ENCODE data around the gene SYNPO2L.
"Not testable (repeated sequence)": the region's sequence is repeated elsewhere in the genome, so short reads cannot be mapped to it uniquely, and the experiment has no call there.

SYNPO2L gene, protein sequence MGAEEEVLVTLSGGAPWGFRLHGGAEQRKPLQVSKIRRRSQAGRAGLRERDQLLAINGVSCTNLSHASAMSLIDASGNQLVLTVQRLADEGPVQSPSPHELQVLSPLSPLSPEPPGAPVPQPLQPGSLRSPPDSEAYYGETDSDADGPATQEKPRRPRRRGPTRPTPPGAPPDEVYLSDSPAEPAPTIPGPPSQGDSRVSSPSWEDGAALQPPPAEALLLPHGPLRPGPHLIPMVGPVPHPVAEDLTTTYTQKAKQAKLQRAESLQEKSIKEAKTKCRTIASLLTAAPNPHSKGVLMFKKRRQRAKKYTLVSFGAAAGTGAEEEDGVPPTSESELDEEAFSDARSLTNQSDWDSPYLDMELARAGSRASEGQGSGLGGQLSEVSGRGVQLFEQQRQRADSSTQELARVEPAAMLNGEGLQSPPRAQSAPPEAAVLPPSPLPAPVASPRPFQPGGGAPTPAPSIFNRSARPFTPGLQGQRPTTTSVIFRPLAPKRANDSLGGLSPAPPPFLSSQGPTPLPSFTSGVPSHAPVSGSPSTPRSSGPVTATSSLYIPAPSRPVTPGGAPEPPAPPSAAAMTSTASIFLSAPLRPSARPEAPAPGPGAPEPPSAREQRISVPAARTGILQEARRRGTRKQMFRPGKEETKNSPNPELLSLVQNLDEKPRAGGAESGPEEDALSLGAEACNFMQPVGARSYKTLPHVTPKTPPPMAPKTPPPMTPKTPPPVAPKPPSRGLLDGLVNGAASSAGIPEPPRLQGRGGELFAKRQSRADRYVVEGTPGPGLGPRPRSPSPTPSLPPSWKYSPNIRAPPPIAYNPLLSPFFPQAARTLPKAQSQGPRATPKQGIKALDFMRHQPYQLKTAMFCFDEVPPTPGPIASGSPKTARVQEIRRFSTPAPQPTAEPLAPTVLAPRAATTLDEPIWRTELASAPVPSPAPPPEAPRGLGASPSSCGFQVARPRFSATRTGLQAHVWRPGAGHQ

DNA sequence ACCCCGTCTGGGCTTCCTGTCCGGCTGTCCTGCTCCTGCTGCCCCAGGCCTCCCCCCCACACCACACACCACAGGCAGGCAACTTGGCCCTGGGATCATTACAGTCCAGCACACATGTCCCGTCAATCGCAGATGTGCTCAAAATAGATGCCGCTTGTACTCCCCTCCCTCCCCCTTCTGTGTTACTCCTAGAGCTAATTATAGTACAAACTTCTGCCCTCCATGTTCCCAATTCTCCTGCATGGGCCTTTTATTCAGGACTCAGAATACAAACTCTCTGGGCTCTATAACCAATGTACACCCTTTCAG is at the start of gene SYNPO2L:
Gene SYNPO2L, minus strand, starts transcription at position 40 of the 309 bp plus-strand sequence. CDS start 107 bp downstream, outside the sequence.
- no peak within 1 kb of the TSS for H3K9ac ChIP-seq (ENCODE audit: low read length)
- H3K27ac ChIP-seq (ENCODE audit: low read depth, low read length) = no peak within 1 kb of the TSS
- no peaks in the 10 kb centered on the region for H3K4me1 ChIP-seq (ENCODE audit: control insufficient read depth, insufficient read depth, low read length)
- no peaks in the 10 kb centered on the region for H3K36me3 ChIP-seq (ENCODE audit: control insufficient read depth, insufficient read depth, low read length)
- no peaks in the 10 kb centered on the region for H3K27me3 ChIP-seq (ENCODE audit: control insufficient read depth, insufficient read depth, low read length)
- H3K4me3 ChIP-seq (ENCODE audit: low read length) = no peak within 1 kb of the TSS

GRCh38 chr10:73703924-73704323 is 48.1 kb upstream of the SYNPO2L start:
- not testable (repeated sequence) for H3K9ac ChIP-seq (ENCODE audit: low read length); H3K4me1 ChIP-seq (ENCODE audit: control insufficient read depth, insufficient read depth, low read length); H3K36me3 ChIP-seq (ENCODE audit: control insufficient read depth, insufficient read depth, low read length); H3K27ac ChIP-seq (ENCODE audit: low read depth, low read length); H3K4me3 ChIP-seq (ENCODE audit: low read length); H3K27me3 ChIP-seq (ENCODE audit: control insufficient read depth, insufficient read depth, low read length)

DNA sequence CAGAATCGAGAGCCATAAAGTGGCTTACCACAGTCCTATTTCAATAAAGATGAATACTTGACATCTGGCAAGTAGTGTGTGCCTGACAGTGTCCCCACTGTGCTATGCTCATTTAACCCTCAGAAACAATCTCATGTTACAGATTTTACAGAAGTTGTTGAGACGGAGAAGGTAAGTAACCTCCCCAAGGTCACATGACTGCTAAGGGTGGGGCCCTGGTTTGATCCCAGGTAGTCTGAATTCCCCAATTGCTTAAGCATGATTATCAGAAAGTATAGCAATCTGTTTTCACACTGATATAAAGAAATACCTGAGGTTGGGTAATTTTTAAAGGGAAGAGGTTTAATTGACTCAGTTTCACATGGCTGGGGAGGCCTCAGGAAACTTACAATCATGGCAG is 43.0 kb upstream of the SYNPO2L start:
- H3K4me3 ChIP-seq (ENCODE audit: low read length); H3K36me3 ChIP-seq (ENCODE audit: control insufficient read depth, insufficient read depth, low read length); H3K27ac ChIP-seq (ENCODE audit: low read depth, low read length); H3K4me1 ChIP-seq (ENCODE audit: control insufficient read depth, insufficient read depth, low read length); H3K9ac ChIP-seq (ENCODE audit: low read length); H3K27me3 ChIP-seq (ENCODE audit: control insufficient read depth, insufficient read depth, low read length): not testable (repeated sequence)

DNA sequence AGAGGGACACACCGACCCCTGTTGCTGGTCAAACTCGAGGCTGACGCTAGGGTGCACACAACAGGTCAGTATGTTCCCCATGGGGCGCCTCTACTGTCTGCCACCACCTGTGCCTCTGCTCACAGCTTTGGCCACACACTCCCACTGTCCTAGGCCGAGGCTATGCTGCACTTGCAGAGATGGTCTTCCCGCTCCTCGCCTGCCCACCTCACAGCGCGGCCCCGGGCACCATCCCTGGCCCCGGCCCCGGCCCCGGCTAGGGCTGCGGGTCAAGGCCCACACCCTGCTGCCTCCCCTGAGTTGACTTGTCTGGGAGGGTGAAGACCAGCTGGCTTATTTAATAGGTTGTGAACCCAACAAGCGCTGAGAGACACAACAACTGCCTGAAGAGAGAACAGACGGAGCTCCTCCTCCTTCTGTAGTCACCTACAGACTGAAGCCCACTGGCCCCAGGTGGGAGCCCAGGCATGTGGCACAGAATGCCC is 41.9 kb upstream of the SYNPO2L start, which contains the start of gene AGAP5:
Gene AGAP5, minus strand, starts transcription at position 435 of the 485 bp plus-strand sequence. Its CDS starts 354 bp downstream, at position 81.
- not testable (repeated sequence) for H3K4me1 ChIP-seq (ENCODE audit: control insufficient read depth, insufficient read depth, low read length); H3K36me3 ChIP-seq (ENCODE audit: control insufficient read depth, insufficient read depth, low read length); H3K27me3 ChIP-seq (ENCODE audit: control insufficient read depth, insufficient read depth, low read length); H3K9ac ChIP-seq (ENCODE audit: low read length); H3K27ac ChIP-seq (ENCODE audit: low read depth, low read length); H3K4me3 ChIP-seq (ENCODE audit: low read length)

DNA sequence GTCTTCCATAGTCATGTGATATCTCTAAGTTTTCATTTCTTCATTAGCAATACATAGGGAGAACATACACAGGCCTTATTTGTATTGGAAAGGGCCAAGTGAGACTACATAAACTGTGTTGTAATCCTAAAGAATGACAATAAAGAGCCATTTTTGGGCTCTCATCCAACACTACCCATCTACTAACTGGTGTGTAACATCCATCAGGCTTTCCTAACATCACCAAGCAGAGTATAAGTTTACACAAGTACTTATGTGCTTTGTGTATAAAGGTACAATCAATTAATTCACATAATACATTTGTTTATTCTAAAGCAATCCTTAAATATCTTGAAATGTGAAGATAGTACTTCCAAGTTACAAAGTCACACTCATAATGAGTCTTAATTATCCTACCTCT is 39.5 kb upstream of the SYNPO2L start:
- H3K36me3 ChIP-seq (ENCODE audit: control insufficient read depth, insufficient read depth, low read length) = not testable (repeated sequence)

DNA sequence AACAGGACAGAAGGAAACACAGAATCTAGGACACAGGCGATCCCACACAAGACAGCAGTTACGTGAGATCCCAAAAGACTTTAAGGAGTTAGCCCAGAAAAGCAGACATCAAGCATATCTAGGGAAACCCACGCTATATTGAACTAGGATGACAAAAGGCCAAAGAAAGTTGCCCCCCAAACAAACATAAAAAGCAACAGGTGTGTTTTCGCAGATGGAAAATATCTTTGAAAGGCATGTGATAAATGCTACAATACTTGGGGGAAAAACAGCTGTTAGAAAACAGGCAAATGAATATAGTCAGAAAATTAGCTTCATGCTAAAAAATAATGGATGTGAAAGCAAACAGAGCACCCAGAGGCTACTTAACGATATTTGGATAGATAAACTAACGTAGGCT is 34.9 kb upstream of the SYNPO2L start:
- not testable (repeated sequence) for H3K36me3 ChIP-seq (ENCODE audit: control insufficient read depth, insufficient read depth, low read length); H3K9ac ChIP-seq (ENCODE audit: low read length); H3K4me1 ChIP-seq (ENCODE audit: control insufficient read depth, insufficient read depth, low read length); H3K4me3 ChIP-seq (ENCODE audit: low read length); H3K27me3 ChIP-seq (ENCODE audit: control insufficient read depth, insufficient read depth, low read length); H3K27ac ChIP-seq (ENCODE audit: low read depth, low read length)

More for the DNA sequence above, 39.5 kb upstream of the SYNPO2L start:
- H3K9ac ChIP-seq (ENCODE audit: low read length); H3K4me1 ChIP-seq (ENCODE audit: control insufficient read depth, insufficient read depth, low read length); H3K4me3 ChIP-seq (ENCODE audit: low read length); H3K27ac ChIP-seq (ENCODE audit: low read depth, low read length); H3K27me3 ChIP-seq (ENCODE audit: control insufficient read depth, insufficient read depth, low read length): not testable (repeated sequence)

DNA sequence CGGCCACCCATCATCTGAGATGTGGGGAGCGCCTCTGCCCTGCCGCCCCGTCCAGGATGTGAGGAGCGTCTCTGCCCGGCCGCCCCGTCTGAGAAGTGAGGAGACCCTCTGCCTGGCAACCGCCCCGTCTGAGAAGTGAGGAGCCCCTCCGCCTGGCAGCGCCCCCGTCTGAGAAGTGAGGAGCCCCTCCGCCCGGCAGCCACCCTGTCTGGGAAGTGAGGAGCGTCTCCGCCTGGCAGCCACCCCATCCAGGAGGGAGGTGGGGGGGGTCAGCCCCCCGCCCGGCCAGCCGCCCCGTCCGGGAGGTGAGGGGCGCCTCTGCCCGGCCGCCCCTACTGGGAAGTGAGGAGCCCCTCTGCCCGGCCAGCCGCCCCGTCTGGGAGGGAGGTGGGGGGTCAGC is 33.8 kb upstream of the SYNPO2L start:
- not testable (repeated sequence) for H3K4me3 ChIP-seq (ENCODE audit: low read length); H3K36me3 ChIP-seq (ENCODE audit: control insufficient read depth, insufficient read depth, low read length); H3K27ac ChIP-seq (ENCODE audit: low read depth, low read length); H3K27me3 ChIP-seq (ENCODE audit: control insufficient read depth, insufficient read depth, low read length); H3K4me1 ChIP-seq (ENCODE audit: control insufficient read depth, insufficient read depth, low read length); H3K9ac ChIP-seq (ENCODE audit: low read length)

DNA sequence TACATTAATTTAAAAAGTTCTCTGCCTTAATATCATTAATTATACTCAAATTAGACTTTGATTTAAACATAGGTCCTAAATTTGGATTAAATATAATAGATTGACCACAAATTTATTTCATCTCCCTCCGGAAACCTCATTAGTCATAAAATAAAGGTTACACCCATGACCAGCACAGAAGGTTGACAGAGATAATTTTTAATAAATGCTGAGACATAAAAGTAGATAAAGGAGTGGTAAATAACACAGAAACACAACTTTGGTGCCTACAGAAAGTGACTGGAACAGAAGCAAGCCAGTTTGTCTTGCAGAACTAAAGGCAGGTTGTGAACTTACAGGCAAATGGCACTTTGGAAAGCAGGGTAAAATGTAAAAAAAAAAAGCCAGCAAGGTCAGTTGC is 31.8 kb upstream of the SYNPO2L start:
- not testable (repeated sequence) for H3K36me3 ChIP-seq (ENCODE audit: control insufficient read depth, insufficient read depth, low read length); H3K4me1 ChIP-seq (ENCODE audit: control insufficient read depth, insufficient read depth, low read length); H3K4me3 ChIP-seq (ENCODE audit: low read length); H3K27ac ChIP-seq (ENCODE audit: low read depth, low read length); H3K27me3 ChIP-seq (ENCODE audit: control insufficient read depth, insufficient read depth, low read length); H3K9ac ChIP-seq (ENCODE audit: low read length)

- H3K4me3 ChIP-seq (ENCODE audit: low read length); H3K27me3 ChIP-seq (ENCODE audit: control insufficient read depth, insufficient read depth, low read length); H3K27ac ChIP-seq (ENCODE audit: low read depth, low read length); H3K4me1 ChIP-seq (ENCODE audit: control insufficient read depth, insufficient read depth, low read length); H3K9ac ChIP-seq (ENCODE audit: low read length); H3K36me3 ChIP-seq (ENCODE audit: control insufficient read depth, insufficient read depth, low read length): not testable (repeated sequence)
Measured at GRCh38 chr10:73674546-73674945, 18.7 kb upstream of the SYNPO2L start.

- not testable (repeated sequence) for H3K9ac ChIP-seq (ENCODE audit: low read length); H3K27me3 ChIP-seq (ENCODE audit: control insufficient read depth, insufficient read depth, low read length); H3K36me3 ChIP-seq (ENCODE audit: control insufficient read depth, insufficient read depth, low read length); H3K27ac ChIP-seq (ENCODE audit: low read depth, low read length); H3K4me1 ChIP-seq (ENCODE audit: control insufficient read depth, insufficient read depth, low read length); H3K4me3 ChIP-seq (ENCODE audit: low read length)
Measured at GRCh38 chr10:73668378-73668777, 12.5 kb upstream of the SYNPO2L start.

DNA sequence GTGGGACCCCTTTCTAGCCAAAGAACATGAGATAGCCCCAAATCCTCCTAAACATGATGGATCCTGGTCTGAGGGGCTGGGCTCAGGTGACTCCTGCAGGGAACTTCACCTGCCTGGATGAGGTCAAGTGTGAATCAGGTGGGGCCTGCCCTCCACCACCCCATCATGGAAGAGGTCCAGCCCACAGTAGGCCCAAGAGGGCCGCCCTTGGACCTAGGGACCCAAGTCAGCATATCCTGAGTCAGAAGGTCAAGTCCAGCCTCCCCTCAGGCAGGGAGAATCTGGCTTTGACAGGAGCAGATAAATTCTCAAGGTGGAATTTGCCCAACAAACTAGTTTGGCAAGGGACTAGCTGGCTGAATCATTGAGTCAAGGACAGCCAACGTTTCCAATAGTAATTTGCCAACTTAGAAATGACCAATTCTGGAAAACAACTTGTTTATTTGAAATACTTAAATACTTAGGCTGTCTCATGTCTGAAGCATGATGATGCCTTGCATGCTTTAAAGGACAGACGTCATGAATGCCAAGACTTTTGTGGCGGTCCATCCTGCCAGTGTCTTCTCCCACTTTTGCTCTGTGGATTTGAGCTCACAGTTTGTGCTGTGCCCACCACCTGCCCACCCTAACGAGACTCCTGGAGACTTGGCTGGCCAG is 10.5 kb upstream of the SYNPO2L start:
- not testable (repeated sequence) for H3K27me3 ChIP-seq (ENCODE audit: control insufficient read depth, insufficient read depth, low read length); H3K27ac ChIP-seq (ENCODE audit: low read depth, low read length); H3K36me3 ChIP-seq (ENCODE audit: control insufficient read depth, insufficient read depth, low read length); H3K4me3 ChIP-seq (ENCODE audit: low read length); H3K9ac ChIP-seq (ENCODE audit: low read length); H3K4me1 ChIP-seq (ENCODE audit: control insufficient read depth, insufficient read depth, low read length)

GRCh38 chr10:73665581-73665980 is 9.8 kb upstream of the SYNPO2L start:
- not testable (repeated sequence) for H3K4me3 ChIP-seq (ENCODE audit: low read length); H3K4me1 ChIP-seq (ENCODE audit: control insufficient read depth, insufficient read depth, low read length); H3K27me3 ChIP-seq (ENCODE audit: control insufficient read depth, insufficient read depth, low read length); H3K36me3 ChIP-seq (ENCODE audit: control insufficient read depth, insufficient read depth, low read length); H3K9ac ChIP-seq (ENCODE audit: low read length); H3K27ac ChIP-seq (ENCODE audit: low read depth, low read length)
